Fibroblast of mammary gland (primary cell): ENCODE measurements around the gene PDZRN3.
A peak's percentile ranks its signal among the peaks of the same experiment; 100 is the strongest.

Experiments used
- DNase-seq: peaks from one replicate; pipeline ENCODE4 v3.0.0-alpha.2; 2010; ENCODE audit warnings: low read depth
- H3K4me3 ChIP-seq: 2 replicates; pipeline ENCODE4 v1.5.1; 2011; ENCODE audit warnings: low read depth, mild to moderate bottlenecking, low read length, moderate library complexity; ENCODE audit not compliant: control insufficient read depth
- TF ChIP-seq, protein P1 (sequence below): conservative IDR thresholded peaks from 2 replicates; pipeline ENCODE4 v1.5.1; 2011; ENCODE audit warnings: low read depth, low read length, inconsistent platforms; ENCODE audit not compliant: control insufficient read depth, insufficient read depth

Gene PDZRN3

DNA sequence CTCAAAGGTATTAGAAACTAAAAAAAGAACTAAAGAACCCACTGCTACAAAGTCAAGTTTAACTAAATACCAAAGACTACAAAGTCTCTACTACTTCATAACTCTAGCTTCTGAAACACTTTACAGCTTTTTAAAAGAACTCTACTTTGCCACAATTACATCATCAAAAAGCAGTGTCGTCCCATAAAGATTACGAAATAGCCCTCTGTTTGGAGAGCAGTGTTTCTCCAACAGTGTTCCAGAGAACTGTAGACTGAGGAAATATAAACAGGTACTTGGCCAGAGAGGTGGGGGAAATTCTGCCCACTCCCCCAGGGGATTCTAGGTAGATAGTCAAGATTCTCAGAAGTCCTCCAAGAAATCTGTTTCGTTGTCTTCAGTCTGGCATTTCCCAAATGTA, 225.6 kb downstream of the PDZRN3 start:
- H3K4me3 ChIP-seq: no peak overlapping the region
- DNase-seq: peak; percentile 41
- TF ChIP-seq, protein P1, sequence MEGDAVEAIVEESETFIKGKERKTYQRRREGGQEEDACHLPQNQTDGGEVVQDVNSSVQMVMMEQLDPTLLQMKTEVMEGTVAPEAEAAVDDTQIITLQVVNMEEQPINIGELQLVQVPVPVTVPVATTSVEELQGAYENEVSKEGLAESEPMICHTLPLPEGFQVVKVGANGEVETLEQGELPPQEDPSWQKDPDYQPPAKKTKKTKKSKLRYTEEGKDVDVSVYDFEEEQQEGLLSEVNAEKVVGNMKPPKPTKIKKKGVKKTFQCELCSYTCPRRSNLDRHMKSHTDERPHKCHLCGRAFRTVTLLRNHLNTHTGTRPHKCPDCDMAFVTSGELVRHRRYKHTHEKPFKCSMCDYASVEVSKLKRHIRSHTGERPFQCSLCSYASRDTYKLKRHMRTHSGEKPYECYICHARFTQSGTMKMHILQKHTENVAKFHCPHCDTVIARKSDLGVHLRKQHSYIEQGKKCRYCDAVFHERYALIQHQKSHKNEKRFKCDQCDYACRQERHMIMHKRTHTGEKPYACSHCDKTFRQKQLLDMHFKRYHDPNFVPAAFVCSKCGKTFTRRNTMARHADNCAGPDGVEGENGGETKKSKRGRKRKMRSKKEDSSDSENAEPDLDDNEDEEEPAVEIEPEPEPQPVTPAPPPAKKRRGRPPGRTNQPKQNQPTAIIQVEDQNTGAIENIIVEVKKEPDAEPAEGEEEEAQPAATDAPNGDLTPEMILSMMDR: no peak

DNA sequence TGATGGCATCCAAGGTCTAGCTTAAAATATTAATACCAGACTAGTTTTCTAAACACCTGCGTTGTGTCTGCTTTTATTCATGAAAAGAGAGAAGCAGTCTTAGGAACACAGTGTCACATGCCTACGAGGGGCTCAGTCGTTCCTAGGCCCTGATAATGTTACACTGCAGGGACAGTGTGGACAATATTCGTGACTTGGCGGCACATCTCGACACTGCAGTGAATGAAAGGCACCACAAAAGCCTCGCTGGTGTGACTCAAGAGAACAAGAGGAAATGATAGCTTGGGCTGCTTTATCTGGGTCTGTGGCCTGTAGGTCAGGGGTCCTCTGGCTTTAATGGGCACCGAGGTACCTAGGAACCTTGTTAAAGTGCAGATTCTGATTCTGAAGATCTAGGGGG, 226.7 kb downstream of the PDZRN3 start:
- TF ChIP-seq, protein P1: no peak
- no peak overlapping the region for H3K4me3 ChIP-seq
- DNase-seq: no peak

DNA sequence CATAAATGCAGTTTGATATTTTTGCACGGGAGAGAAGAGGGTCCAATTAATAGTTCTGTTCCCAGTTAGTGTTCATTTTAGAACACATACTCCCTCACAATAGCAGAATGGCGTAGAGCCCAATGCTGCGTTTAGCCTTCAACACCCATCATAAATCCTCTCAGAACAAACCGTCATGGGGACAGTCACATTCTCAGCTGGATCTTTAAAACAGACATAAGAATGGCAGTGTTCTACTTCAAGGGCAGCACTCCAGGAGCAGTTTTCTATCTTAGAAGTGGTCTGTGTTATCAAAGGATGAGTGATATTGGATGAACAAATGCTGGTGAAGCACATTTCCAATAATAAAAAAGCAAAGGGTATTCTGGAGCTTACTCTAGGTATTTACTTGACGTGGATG, 230.5 kb downstream of the PDZRN3 start:
- H3K4me3 ChIP-seq: no peak overlapping the region
- DNase-seq: no peak
- TF ChIP-seq, protein P1: no peak

DNA sequence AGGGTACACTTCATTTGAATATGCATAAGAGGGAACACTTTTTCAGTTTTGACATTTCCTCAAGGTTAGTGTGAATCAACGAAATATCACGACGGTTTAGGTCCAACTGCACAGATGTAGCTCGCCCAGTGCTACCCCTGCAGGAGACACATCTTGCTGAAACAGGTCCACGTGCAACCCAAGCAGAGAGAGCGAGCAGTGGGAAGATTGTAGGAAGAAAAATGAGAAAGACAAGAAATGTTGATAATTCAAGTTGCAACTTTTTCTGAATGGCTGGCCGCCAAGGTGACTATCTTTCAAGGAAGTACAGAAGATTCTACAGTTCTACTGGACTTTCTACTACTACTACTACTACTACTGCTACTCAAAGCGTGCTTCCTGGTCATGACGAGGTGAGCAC, 231.7 kb downstream of the PDZRN3 start:
- TF ChIP-seq, protein P1: no peak

DNA sequence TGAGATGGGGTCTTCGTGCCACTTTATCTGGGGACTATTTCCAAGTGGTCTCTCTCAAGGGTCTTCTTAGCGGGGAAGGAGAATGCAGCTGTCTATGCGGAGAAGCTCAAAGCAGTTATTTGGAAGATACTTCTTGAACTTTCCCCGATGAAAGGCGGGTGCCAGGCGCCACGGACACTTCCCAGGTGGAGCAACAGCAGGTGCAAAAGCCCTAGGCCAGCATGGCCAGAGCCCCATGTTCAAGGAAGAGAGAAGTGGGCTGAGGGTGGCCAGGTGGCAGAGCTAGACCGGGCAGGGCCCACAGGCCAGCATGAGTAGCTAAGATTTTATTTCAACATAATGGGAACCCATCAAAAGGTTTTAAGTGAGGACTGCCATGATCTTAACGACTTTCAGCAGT, 232.8 kb downstream of the PDZRN3 start:
- H3K4me3 ChIP-seq: no peak overlapping the region
- TF ChIP-seq, protein P1: no peak

More for the DNA sequence above, 231.7 kb downstream of the PDZRN3 start:
- H3K4me3 ChIP-seq: no peak overlapping the region
- DNase-seq: no peak

DNA sequence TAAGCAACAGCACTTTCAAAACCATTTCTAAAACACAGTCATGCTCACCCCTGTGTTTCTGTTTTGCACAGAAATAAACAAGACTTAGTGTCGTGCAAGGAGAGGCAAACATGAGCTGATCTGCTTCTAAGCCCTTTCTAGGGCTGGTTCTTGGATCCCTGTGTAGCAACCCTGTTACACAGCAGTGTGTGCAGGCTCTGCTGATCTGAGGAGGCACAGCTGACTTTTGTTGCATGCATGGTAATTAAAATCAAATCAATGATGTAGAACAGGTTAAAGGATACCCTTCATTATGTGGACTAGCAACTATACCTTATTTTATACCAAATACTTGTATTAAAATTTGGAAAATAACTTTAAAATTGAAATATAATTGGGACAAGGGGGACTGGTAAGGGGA, 234.8 kb downstream of the PDZRN3 start:
- DNase-seq: no peak
- H3K4me3 ChIP-seq: no peak overlapping the region
- TF ChIP-seq, protein P1: no peak

More for the DNA sequence above, 232.8 kb downstream of the PDZRN3 start:
- DNase-seq: no peak
